A549 treated with AZD2906 at 1 μM for 4 hours (cell line): Measurements from ENCODE around the gene TMEM79. TPM values are rescaled to one million over a fixed set of nuclear protein-coding genes. Genes with fewer than 3 reads are reported as not detected.

Source experiments
- total RNA-seq: library from RNA; stranded (reverse); fragments of 200-300 nt; extraction: Qiagen RNA extraction; gene quantifications from 5 replicates; pipeline ENCODE4 v1.2.3, GENCODE V29; 2022

The TMEM79 gene
- total RNA-seq: 5.8 to 8.9 TPM (median 7.9 TPM) in 5 replicates

GRCh38 chr1:156284112-156284511, at the start of gene TMEM79:
TSS of gene TMEM79 (plus strand) at chr1:156284325. CDS start at chr1:156285227, 902 bp downstream.

GRCh38 chr1:156241926-156242325, 42.2 kb upstream of the TMEM79 start, which contains the start of gene BGLAP:
TSS of gene BGLAP (plus strand) at chr1:156242184. CDS start at chr1:156242232, 48 bp downstream.

GRCh38 chr1:156247460-156248322, 36.4 kb upstream of the TMEM79 start, which contains the start of gene PAQR6:
TSS of gene PAQR6 (minus strand) at chr1:156248056. CDS start at chr1:156246731, 1,325 bp downstream.

GRCh38 chr1:156282479-156283222, 1.5 kb upstream of the TMEM79 start, which contains the start of gene SMG5:
TSS of gene SMG5 (minus strand) at chr1:156282825. CDS start at chr1:156282680, 145 bp downstream.

GRCh38 chr1:156295391-156295947, 11.3 kb downstream of the TMEM79 start, which contains the start of gene GLMP:
TSS of gene GLMP (minus strand) at chr1:156295679. CDS start at chr1:156295645, 34 bp downstream.

GRCh38 chr1:156298852-156299357, 14.8 kb downstream of the TMEM79 start, which contains the start of gene VHLL:
TSS of gene VHLL (minus strand) at chr1:156299307. CDS start at chr1:156299189, 118 bp downstream.

GRCh38 chr1:156338180-156338976, 54.3 kb downstream of the TMEM79 start, which contains the start of the genes CCT3 and TSACC:
TSS of gene CCT3 (minus strand) at chr1:156338292. CDS start at chr1:156338184, 108 bp downstream.
TSS of gene TSACC (plus strand) at chr1:156338526. CDS start at chr1:156339758, 1,232 bp downstream.

Other genes starting within 250 kb of the TMEM79 start
- gene UBQLN4, start 230.5 kb upstream of the TMEM79 start, total RNA-seq: 33.7 to 42.4 TPM (median 36.4 TPM) in 5 replicates
- gene LAMTOR2, start 229.5 kb upstream of the TMEM79 start, total RNA-seq: 149 to 159 TPM (median 157 TPM) in 5 replicates
- 0.21 TPM in 1 of 5 replicates, not detected in the others for gene RAB25, start 223.2 kb upstream of the TMEM79 start, total RNA-seq
- 1.2 to 2.6 TPM (median 2.1 TPM) in 5 replicates for gene MEX3A, start 201.9 kb upstream of the TMEM79 start, total RNA-seq
- 703 to 786 TPM (median 771 TPM) in 5 replicates for gene LMNA, start 169.6 kb upstream of the TMEM79 start, total RNA-seq
- gene SEMA4A, start 130.7 kb upstream of the TMEM79 start, total RNA-seq: 0.34 to 0.69 TPM (median 0.40 TPM) in 5 replicates
- gene SLC25A44, start 90.2 kb upstream of the TMEM79 start, total RNA-seq: 24.4 to 29.9 TPM (median 27.4 TPM) in 5 replicates
- gene PMF1, start 71.3 kb upstream of the TMEM79 start, total RNA-seq: 57.2 to 60.2 TPM (median 59.0 TPM) in 5 replicates
- gene BGLAP, start 42.1 kb upstream of the TMEM79 start, total RNA-seq: 0.15 to 0.37 TPM (median 0.32 TPM) in 5 replicates
- gene PAQR6, start 36.3 kb upstream of the TMEM79 start, total RNA-seq: 1.9 to 4.6 TPM (median 4.2 TPM) in 5 replicates
- 38.1 to 44.8 TPM (median 41.8 TPM) in 5 replicates for gene SMG5, start 1.5 kb upstream of the TMEM79 start, total RNA-seq
- gene GLMP, start 11.4 kb downstream of the TMEM79 start, total RNA-seq: 33.4 to 48.1 TPM (median 43.3 TPM) in 5 replicates
- not detected in 5 replicates for gene VHLL, start 15.0 kb downstream of the TMEM79 start, total RNA-seq
- 364 to 420 TPM (median 388 TPM) in 5 replicates for gene CCT3, start 54.0 kb downstream of the TMEM79 start, total RNA-seq
- 2.0 to 2.7 TPM (median 2.0 TPM) in 5 replicates for gene TSACC, start 54.2 kb downstream of the TMEM79 start, total RNA-seq
- gene RHBG, start 84.9 kb downstream of the TMEM79 start, total RNA-seq: not detected in 5 replicates
- 24.3 to 33.5 TPM (median 30.3 TPM) in 5 replicates for gene MEF2D, start 216.4 kb downstream of the TMEM79 start, total RNA-seq